H9 (cell line): Measurements from ENCODE around the gene TAS1R1. TPM values are rescaled to one million over a fixed set of nuclear protein-coding genes. Genes with fewer than 3 reads are reported as not detected.

Experiments
- DNase-seq: peaks from one replicate; pipeline ENCODE4 v3.0.0-alpha.2; 2017
- H2AFZ ChIP-seq: one replicate; pipeline ENCODE4 v1.6.1; 2013; ENCODE audit warnings: mild to moderate bottlenecking, low read length, control low read depth, moderate library complexity
- H2AK5ac ChIP-seq: 2 replicates; pipeline ENCODE4 v1.6.1; 2013; ENCODE audit warnings: low read length, control low read depth, mixed read lengths; ENCODE audit not compliant: insufficient read length
- H2BK120ac ChIP-seq: one replicate; pipeline ENCODE4 v1.6.1; 2013; ENCODE audit warnings: low read depth, mild to moderate bottlenecking, low read length, control low read depth, inconsistent platforms; ENCODE audit not compliant: poor library complexity, severe bottlenecking
- H2BK12ac ChIP-seq: 2 replicates; pipeline ENCODE4 v1.6.1; 2013; ENCODE audit warnings: low read length, control low read depth, mixed read lengths, low read depth; ENCODE audit not compliant: insufficient read length
- H2BK15ac ChIP-seq: 2 replicates; pipeline ENCODE4 v1.6.1; 2013; ENCODE audit warnings: low read depth, low read length, control low read depth
- H2BK20ac ChIP-seq: one replicate; pipeline ENCODE4 v1.6.1; 2013; ENCODE audit warnings: low read depth, mild to moderate bottlenecking, low read length, control low read depth, inconsistent platforms; ENCODE audit not compliant: poor library complexity, severe bottlenecking
- H2BK5ac ChIP-seq: 2 replicates; pipeline ENCODE4 v1.6.1; 2013; ENCODE audit warnings: low read length, control low read depth, mixed read lengths; ENCODE audit not compliant: insufficient read length
- H3K14ac ChIP-seq: 2 replicates; pipeline ENCODE4 v1.6.1; 2013; ENCODE audit warnings: low read length, control low read depth; ENCODE audit not compliant: insufficient read depth
- H3K18ac ChIP-seq: 2 replicates; pipeline ENCODE4 v1.6.1; 2013; ENCODE audit warnings: low read depth, mild to moderate bottlenecking, mixed read lengths, low read length, control low read depth; ENCODE audit not compliant: insufficient read length
- H3K23ac ChIP-seq: 2 replicates; pipeline ENCODE4 v1.6.1; 2013; ENCODE audit warnings: low read length, control low read depth, mixed read lengths, low read depth; ENCODE audit not compliant: insufficient read length
- H3K23me2 ChIP-seq: 2 replicates; pipeline ENCODE4 v1.6.1; 2013; ENCODE audit warnings: low read depth, mild to moderate bottlenecking, mixed read lengths, low read length, control low read depth; ENCODE audit not compliant: insufficient read length, poor library complexity, severe bottlenecking
- H3K27ac ChIP-seq: 2 replicates; pipeline ENCODE4 v1.5.1; 2013; ENCODE audit warnings: low read length, control low read depth, mixed read lengths, low read depth; ENCODE audit not compliant: insufficient read length
- H3K27me3 ChIP-seq: 2 replicates; pipeline ENCODE4 v1.6.1; 2013; ENCODE audit warnings: low read length, control low read depth, inconsistent platforms; ENCODE audit not compliant: insufficient read depth
- H3K4ac ChIP-seq: 2 replicates; pipeline ENCODE4 v1.6.1; 2013; ENCODE audit warnings: low read depth, mild to moderate bottlenecking, control low read depth, inconsistent platforms, low read length, moderate library complexity
- H3K4me1 ChIP-seq: 2 replicates; pipeline ENCODE4 v1.6.1; 2013; ENCODE audit warnings: low read length, control low read depth, inconsistent platforms; ENCODE audit not compliant: insufficient read depth
- H3K4me2 ChIP-seq: 2 replicates; pipeline ENCODE4 v1.6.1; 2013; ENCODE audit warnings: low read length, control low read depth, mixed read lengths; ENCODE audit not compliant: insufficient read length, insufficient read depth
- H3K56ac ChIP-seq: 2 replicates; pipeline ENCODE4 v1.6.1; 2013; ENCODE audit warnings: low read depth, mild to moderate bottlenecking, mixed read lengths, low read length, control low read depth; ENCODE audit not compliant: insufficient read length
- H3K79me1 ChIP-seq: 2 replicates; pipeline ENCODE4 v1.6.1; 2013; ENCODE audit warnings: low read depth, mild to moderate bottlenecking, moderate library complexity, low read length, control low read depth, inconsistent platforms; ENCODE audit not compliant: insufficient read depth, poor library complexity, severe bottlenecking
- H3K79me2 ChIP-seq: 2 replicates; pipeline ENCODE4 v1.6.1; 2013; ENCODE audit warnings: low read length, control low read depth, inconsistent platforms; ENCODE audit not compliant: insufficient read depth
- H3K9ac ChIP-seq: 2 replicates; pipeline ENCODE4 v1.6.1; 2013; ENCODE audit warnings: low read length, control low read depth, mixed read lengths; ENCODE audit not compliant: insufficient read length; ENCODE audit errors: extremely low read depth
- H3K9me3 ChIP-seq: one replicate; pipeline ENCODE4 v1.6.1; 2013; ENCODE audit warnings: low read depth, low read length, inconsistent platforms; ENCODE audit not compliant: control insufficient read depth
- H3T11ph ChIP-seq: one replicate; pipeline ENCODE4 v1.6.1; 2013; ENCODE audit warnings: mild to moderate bottlenecking, low read length, control low read depth, inconsistent platforms
- H4K20me1 ChIP-seq: one replicate; pipeline ENCODE4 v1.6.1; 2013; ENCODE audit not compliant: control insufficient read depth, insufficient read length, insufficient read depth
- H4K5ac ChIP-seq: 2 replicates; pipeline ENCODE4 v1.6.1; 2013; ENCODE audit warnings: low read depth, mild to moderate bottlenecking, mixed read lengths, low read length, control low read depth; ENCODE audit not compliant: insufficient read length
- H4K8ac ChIP-seq: replicated peaks from 2 replicates; pipeline ENCODE4 v1.6.1; 2013; ENCODE audit warnings: low read length, control low read depth, mixed read lengths, low read depth; ENCODE audit not compliant: insufficient read length
- H4K91ac ChIP-seq: 2 replicates; pipeline ENCODE4 v1.6.1; 2013; ENCODE audit warnings: low read depth, mild to moderate bottlenecking, moderate library complexity, mixed read lengths, low read length, control low read depth; ENCODE audit not compliant: insufficient read length
- H3K27ac Mint-ChIP-seq, 3 experiments: 2 replicates in 2 of 3; 3 replicates in 1 of 3; pipeline ENCODE4 v1.8.0; 2020 to 2021; ENCODE audit warnings: mixed read lengths in 3 of 3, mild to moderate bottlenecking in 1 of 3, moderate library complexity in 1 of 3
- H3K27me3 Mint-ChIP-seq: 2 replicates; pipeline ENCODE4 v1.8.0; 2021; ENCODE audit warnings: low read depth, mild to moderate bottlenecking, moderate library complexity, mixed read lengths
- H3K36me3 Mint-ChIP-seq, 3 experiments: 2 replicates in 2 of 3; 3 replicates in 1 of 3; pipeline ENCODE4 v1.8.0; 2020 to 2021; ENCODE audit warnings: low read depth in 3 of 3, mixed read lengths in 3 of 3; ENCODE audit not compliant: insufficient read depth in 1 of 3
- H3K4me1 Mint-ChIP-seq, 2 experiments: 2 replicates each; pipeline ENCODE4 v1.8.0; 2020; ENCODE audit warnings: mixed read lengths in 2 of 2
- H3K4me3 Mint-ChIP-seq, 2 experiments: 2 replicates in 1 of 2; 3 replicates in 1 of 2; pipeline ENCODE4 v1.8.0; 2020 to 2021; ENCODE audit warnings: mild to moderate bottlenecking in 2 of 2, mixed read lengths in 2 of 2, moderate library complexity in 1 of 2
- H3K9me3 Mint-ChIP-seq, 2 experiments: 2 replicates in 1 of 2; 3 replicates in 1 of 2; pipeline ENCODE4 v1.8.0; 2020; ENCODE audit warnings: mild to moderate bottlenecking in 2 of 2, mixed read lengths in 2 of 2, moderate library complexity in 1 of 2
- WGBS: extraction: QIAGEN DNeasy Blood & Tissue Kit; methylation state at CpG from one replicate; pipeline ENCODE4 v1.1.7; 2013; ENCODE audit warnings: missing lambda C conversion rate, low lambda C conversion rate, mixed read lengths; ENCODE audit not compliant: insufficient read length; ENCODE audit errors: extremely low coverage; 5-methylcytosine and 5-hydroxymethylcytosine counted together
- total RNA-seq: library from RNA; stranded (reverse); gene quantifications from 2 replicates; pipeline ENCODE4 v1.2.1, GENCODE V29; 2021
- TF ChIP-seq, protein P1 (sequence below): fragments of 200-600 bp; sonication (generic); conservative IDR thresholded peaks from 3 replicates; pipeline ENCODE4 v1.8.0; 2021; ENCODE audit warnings: antibody characterized with exemption, mild to moderate bottlenecking

The TAS1R1 gene
- total RNA-seq, 1 experiment from 2014 or later: not detected

DNA sequence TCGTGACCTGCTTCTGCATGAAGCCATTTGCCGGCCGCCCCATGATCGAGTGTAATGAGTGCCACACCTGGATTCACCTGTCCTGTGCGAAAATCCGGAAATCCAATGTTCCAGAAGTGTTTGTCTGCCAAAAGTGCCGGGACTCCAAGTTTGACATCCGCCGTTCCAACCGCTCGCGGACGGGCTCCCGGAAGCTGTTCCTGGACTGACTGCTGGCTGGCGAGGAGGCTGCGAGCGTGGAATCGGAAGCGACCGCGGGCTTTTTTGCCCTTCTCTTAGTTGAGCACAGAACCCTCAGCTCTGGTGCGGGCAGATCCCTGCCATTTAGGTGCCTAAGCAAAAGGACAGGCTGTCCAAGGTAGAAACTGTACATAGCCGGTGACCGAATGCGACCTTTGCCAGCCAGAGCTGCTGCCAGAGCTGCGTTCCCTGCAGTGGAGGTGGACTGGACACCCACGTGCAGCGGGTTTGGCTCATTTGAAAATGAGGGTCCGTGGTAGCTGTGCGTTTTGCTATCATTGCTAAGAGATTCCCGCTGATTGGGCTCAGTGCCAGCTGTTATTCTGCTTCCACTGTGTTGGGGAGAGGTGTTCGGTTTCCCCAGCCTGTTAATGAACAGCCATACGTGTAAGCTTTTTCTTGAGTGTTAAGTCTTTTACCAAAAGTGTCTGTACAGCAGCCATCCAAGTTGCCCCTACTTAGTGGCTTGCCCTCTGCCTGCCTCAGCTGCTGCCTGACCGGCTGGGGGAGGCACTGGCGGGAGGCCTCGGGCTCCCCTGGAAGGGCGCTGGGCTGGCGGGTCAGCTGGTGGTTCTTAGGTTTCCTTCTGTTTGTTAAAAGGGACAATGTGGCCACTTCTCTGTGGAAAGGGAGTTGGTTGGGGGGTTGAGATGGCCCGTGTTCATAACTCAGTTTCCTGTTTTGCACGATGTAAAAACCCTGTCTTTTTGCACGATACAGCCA, 66.6 kb downstream of the TAS1R1 start:
- H3K23ac ChIP-seq: no peak overlapping the region
- no peaks in the 10 kb centered on the region for H3K9me3 ChIP-seq
- no peak overlapping the region for H3T11ph ChIP-seq
- H2BK5ac ChIP-seq: no peak overlapping the region
- H4K5ac ChIP-seq: no peak overlapping the region
- no CpG with 5 or more reads among the region's 41 CpGs for WGBS
- H3K9ac ChIP-seq: no peak overlapping the region
- H3K4ac ChIP-seq: no peak overlapping the region
- no peak overlapping the region for H2BK120ac ChIP-seq
- H3K18ac ChIP-seq: no peak overlapping the region
- H3K4me1 ChIP-seq: no peaks in the 10 kb centered on the region
- H3K23me2 ChIP-seq: peaks cover 5% of the 10 kb centered on the region
- no peak overlapping the region for H2AK5ac ChIP-seq
- H3K56ac ChIP-seq: no peak overlapping the region
- Mint-ChIP-seq H3K27me3 (no peaks in the 10 kb centered on the region), H3K36me3 (peaks cover 28 to 80% (median 69%) of the 10 kb centered on the region in 3 experiments), H3K4me1 (peaks cover 14 to 24% of the 10 kb centered on the region in 2 experiments), H3K4me3 (no peak overlapping the region), H3K9me3 (no peaks in the 10 kb centered on the region), H3K27ac (peak overlapping the region in 1 of 3 experiments; percentile 61; a peak in 3 of 7 replicates)
- no peak overlapping the region for H2BK12ac ChIP-seq
- H4K20me1 ChIP-seq: peaks cover 2% of the 10 kb centered on the region
- no peak overlapping the region for H2AFZ ChIP-seq
- TF ChIP-seq, protein P1, sequence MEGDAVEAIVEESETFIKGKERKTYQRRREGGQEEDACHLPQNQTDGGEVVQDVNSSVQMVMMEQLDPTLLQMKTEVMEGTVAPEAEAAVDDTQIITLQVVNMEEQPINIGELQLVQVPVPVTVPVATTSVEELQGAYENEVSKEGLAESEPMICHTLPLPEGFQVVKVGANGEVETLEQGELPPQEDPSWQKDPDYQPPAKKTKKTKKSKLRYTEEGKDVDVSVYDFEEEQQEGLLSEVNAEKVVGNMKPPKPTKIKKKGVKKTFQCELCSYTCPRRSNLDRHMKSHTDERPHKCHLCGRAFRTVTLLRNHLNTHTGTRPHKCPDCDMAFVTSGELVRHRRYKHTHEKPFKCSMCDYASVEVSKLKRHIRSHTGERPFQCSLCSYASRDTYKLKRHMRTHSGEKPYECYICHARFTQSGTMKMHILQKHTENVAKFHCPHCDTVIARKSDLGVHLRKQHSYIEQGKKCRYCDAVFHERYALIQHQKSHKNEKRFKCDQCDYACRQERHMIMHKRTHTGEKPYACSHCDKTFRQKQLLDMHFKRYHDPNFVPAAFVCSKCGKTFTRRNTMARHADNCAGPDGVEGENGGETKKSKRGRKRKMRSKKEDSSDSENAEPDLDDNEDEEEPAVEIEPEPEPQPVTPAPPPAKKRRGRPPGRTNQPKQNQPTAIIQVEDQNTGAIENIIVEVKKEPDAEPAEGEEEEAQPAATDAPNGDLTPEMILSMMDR: no peak
- no peak overlapping the region for H2BK15ac ChIP-seq
- peaks cover 10% of the 10 kb centered on the region; the same call in 1 of the 2 replicates for H3K79me2 ChIP-seq
- H3K27ac ChIP-seq: no peak overlapping the region
- H4K8ac ChIP-seq: no peak overlapping the region
- peaks cover 15% of the 10 kb centered on the region for H3K79me1 ChIP-seq
- H2BK20ac ChIP-seq: no peak overlapping the region
- H3K27me3 ChIP-seq: no peaks in the 10 kb centered on the region
- no peak overlapping the region for H4K91ac ChIP-seq
- DNase-seq: no peak
- no peak overlapping the region for H3K4me2 ChIP-seq
- no peak overlapping the region for H3K14ac ChIP-seq
